ENCODE measurements around the gene PLD6. TPM values are rescaled to one million over a fixed set of nuclear protein-coding genes. Genes with fewer than 3 reads are reported as not detected.

Gene PLD6
- total and polyA plus RNA-seq, 10 donors: 1.4 to 5.6 (median 3.5) TPM

DNA sequence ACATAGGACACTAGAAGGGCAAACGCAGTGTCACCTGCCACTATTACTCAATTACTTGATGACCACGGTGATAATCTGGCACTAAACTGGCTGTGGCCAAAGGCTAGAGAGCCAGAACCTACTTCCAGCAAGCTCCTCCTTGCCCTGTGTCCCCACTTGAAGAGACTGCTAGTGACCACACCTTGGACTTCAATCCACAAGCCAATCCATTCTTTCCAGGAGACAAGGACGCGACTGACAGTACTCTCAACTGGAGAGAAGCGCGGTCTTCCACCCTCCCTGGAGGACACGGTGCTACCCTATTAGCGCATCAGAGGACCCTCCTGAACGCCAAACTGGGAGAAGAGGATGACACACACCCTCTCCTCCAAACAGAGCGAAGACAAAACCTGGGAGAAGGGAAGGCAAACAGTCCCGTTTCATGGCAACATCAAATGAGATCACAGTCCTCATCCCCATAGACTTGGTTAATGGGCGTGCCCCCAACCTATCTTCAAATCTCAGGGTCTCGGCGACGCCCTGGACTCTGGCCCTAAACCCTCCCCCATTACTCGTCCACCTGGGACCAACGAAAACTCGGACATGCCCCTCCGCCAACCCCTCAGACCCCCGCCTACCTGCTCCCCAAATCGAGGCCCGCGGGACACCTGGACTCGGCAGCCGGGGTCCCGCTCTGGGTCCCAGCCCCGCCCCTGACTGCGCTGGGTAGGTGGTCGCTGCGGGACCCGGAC, 30.3 kb upstream of the PLD6 start:
- H3K27ac ChIP-seq: peak overlapping the region; percentile 91 to 100 (median 96)
- DNase-seq: no peak
- peaks cover 19 to 64% (median 43%) of the 10 kb centered on the region in 6 donors for H3K4me1 ChIP-seq
- WGBS, 5 donors: 1 to 2% (median 2%) methylated on average over 29 to 31 of the region's 31 CpGs
- peak overlapping the region; percentile 77 to 100 (median 97) for H3K4me3 ChIP-seq
- peaks cover 0 to 19% (median 14%) of the 10 kb centered on the region in 6 donors for H3K36me3 ChIP-seq
- intact Hi-C loops (cut with DNase I; ENCODE audit: low total_unique reads): loop anchor here (10.0 kb wide), 1 partner anchor 62 kb away; no protein-coding TSS in a partner anchor
- TF ChIP-seq, protein P1, sequence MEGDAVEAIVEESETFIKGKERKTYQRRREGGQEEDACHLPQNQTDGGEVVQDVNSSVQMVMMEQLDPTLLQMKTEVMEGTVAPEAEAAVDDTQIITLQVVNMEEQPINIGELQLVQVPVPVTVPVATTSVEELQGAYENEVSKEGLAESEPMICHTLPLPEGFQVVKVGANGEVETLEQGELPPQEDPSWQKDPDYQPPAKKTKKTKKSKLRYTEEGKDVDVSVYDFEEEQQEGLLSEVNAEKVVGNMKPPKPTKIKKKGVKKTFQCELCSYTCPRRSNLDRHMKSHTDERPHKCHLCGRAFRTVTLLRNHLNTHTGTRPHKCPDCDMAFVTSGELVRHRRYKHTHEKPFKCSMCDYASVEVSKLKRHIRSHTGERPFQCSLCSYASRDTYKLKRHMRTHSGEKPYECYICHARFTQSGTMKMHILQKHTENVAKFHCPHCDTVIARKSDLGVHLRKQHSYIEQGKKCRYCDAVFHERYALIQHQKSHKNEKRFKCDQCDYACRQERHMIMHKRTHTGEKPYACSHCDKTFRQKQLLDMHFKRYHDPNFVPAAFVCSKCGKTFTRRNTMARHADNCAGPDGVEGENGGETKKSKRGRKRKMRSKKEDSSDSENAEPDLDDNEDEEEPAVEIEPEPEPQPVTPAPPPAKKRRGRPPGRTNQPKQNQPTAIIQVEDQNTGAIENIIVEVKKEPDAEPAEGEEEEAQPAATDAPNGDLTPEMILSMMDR (IDR thresholded peaks at IDR 0.05 in 8 of 11, conservative IDR thresholded peaks at IDR 0.05 in 3 of 11): no peak
- TF ChIP-seq POLR2A (IDR thresholded peaks at IDR 0.05) (no peak), POLR2AphosphoS5 (IDR thresholded peaks at IDR 0.05) (no peak)
- no peaks in the 10 kb centered on the region for H3K27me3 ChIP-seq (replicated peaks in 1 of 7)
- no peaks in the 10 kb centered on the region for H3K9me3 ChIP-seq

DNA sequence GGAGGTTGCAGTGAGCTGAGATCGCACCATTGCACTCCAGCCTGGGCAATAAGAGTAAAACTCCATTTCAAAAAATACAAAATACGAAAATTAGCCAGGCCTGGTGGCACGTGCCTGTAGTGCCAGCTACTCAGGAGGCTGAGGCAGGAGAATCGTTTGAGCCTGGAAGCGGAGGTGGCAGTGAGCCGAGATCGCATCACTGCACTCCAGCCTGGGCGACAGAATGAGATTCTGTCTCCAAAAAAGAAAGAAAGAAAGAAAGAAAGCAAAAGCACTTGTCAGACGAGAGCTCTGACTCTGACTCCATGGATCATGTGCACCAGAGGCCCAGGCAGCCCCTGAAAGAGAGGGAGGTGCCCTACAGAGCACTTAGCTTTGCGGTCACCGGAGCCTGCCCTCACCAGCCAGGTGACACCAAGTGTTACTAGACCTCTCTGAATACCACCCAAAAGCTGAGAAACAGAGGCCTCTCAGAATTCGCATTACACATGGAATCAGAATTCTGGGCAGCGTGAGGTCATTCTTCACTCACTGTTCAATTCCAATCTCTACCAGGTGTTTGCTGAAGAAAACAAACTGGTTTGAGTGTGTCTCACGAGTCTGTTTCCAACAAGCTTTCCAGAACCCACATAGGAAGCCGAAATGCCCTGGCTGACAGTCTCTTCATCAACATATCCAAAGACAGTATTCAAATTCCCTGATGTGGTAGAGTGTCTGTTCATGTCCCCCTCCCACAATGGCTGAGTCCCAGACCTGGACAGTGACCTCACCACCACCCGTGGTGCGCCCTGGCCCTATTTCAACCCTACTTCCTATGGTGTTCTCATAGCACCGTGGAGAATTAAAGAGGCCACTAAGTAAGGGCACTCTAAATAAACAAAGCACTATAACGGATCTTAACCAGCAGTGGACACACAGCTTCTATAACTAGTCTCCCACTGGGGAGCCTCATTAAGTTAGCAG, 29.4 kb upstream of the PLD6 start:
- peak overlapping the region; percentile 77 to 100 (median 97) for H3K4me3 ChIP-seq
- peaks cover 19 to 73% (median 43%) of the 10 kb centered on the region in 6 donors for H3K4me1 ChIP-seq
- H3K36me3 ChIP-seq: peaks cover 0 to 28% (median 23%) of the 10 kb centered on the region in 6 donors
- no peaks in the 10 kb centered on the region for H3K27me3 ChIP-seq (replicated peaks in 1 of 7)
- TF ChIP-seq POLR2A (IDR thresholded peaks at IDR 0.05): no peak
- TF ChIP-seq, protein P1 (IDR thresholded peaks at IDR 0.05 in 8 of 11, conservative IDR thresholded peaks at IDR 0.05 in 3 of 11): no peak
- DNase-seq: peak; percentile 76
- intact Hi-C loops (cut with DNase I; ENCODE audit: low total_unique reads): loop anchor here (10.0 kb wide), 1 partner anchor 61 kb away; no protein-coding TSS in a partner anchor
- peak overlapping the region in 5 of 8 donors; percentile 93 to 98 (median 95) for H3K27ac ChIP-seq
- WGBS, 5 donors: 53 to 73% (median 63%) methylated on average over 19 of the region's 19 CpGs
- H3K9me3 ChIP-seq: no peaks in the 10 kb centered on the region

DNA sequence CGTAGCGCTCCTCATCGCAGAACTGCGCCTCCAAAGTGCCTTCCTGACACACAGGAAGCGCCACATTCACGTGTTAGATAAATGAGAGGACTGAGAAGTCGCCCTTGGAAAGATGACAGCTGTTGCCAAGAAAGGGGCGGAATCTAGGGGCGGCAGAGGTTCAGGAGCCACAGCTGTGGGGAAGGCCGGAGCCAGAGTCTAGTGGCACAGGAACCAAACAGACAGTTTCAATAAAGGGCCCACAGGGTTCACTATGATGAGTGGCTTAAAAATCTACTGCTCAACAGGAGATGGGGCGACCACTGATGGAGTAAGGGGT, 26.1 kb upstream of the PLD6 start:
- 73 to 90% (median 78%) methylated on average over 11 of the region's 11 CpGs for WGBS, 5 donors
- Histone ChIP-seq H3K36me3 (peaks cover 0 to 61% (median 56%) of the 10 kb centered on the region in 6 donors), H3K9me3 (no peaks in the 10 kb centered on the region), H3K4me1 (peaks cover 19 to 85% (median 49%) of the 10 kb centered on the region in 6 donors), H3K4me3 (no peak overlapping the region), H3K27me3 (replicated peaks in 1 of 7) (no peaks in the 10 kb centered on the region), H3K27ac (peak overlapping the region in 4 of 8 donors; percentile 5 to 53 (median 30))
- peak; percentile 55 for DNase-seq
- TF ChIP-seq, protein P1 (IDR thresholded peaks at IDR 0.05 in 8 of 11, conservative IDR thresholded peaks at IDR 0.05 in 3 of 11): no peak
- TF ChIP-seq POLR2AphosphoS5 (IDR thresholded peaks at IDR 0.05): peak in 2 of 3 donors; percentile 38 to 48
- intact Hi-C loops (cut with DNase I; ENCODE audit: low total_unique reads): loop anchor here (10.0 kb wide), 1 partner anchor 57 kb away; no protein-coding TSS in a partner anchor

All from spleen (tissue), 11 donors.